Measurements from ENCODE around the gene GJB6. TPM values are rescaled to one million over a fixed set of nuclear protein-coding genes. Genes with fewer than 3 reads are reported as not detected.
"Not testable (repeated sequence)": the region's sequence is repeated elsewhere in the genome, so short reads cannot be mapped to it uniquely, and the experiment has no call there.

GJB6 gene
- total RNA-seq (not detected in 2 replicates), polyA plus RNA-seq (0.75 TPM in 1 of 2 replicates, not detected in the other), polyA minus RNA-seq (not detected in 2 replicates)
- total RNA-seq (2013) = 1.2 TPM

DNA sequence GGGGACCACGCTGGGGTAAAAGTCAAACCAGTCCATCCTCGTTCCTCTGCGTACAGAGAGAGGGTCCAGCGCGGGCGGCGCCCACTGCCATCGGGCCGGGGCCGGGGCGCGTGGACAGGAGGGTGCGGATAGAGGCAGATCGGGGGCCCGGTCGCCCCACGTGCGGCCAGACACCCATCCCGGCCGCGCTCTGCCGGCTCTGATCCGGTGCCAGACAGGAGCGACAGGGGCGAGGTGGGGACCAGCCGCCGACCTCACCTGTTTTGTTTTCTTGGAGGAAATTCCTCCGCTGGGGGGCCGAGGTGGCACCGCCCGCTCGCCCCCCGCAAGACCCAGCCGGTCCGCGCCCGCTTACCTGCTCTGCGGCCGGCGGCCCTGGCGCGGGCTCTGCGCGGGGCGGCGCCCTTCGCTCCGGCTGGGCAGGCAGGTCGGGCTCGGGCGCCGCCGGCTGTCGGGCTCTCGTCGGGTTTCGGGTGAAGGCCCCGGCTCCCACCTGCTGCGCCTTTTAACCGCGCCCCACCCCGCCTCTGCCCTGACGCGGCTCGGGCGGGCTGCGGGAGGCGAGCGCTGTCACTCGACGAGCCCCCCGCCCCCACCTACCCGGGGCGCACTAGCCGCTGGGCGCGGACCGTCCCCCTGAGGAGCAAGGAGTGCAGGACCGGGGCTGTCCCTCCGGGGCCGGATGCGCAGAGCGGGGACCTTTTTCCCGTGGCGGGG is at the start of gene GJB6:
Gene GJB6 (minus strand): TSS at position 481 of the 717 bp plus-strand sequence. CDS start 8,839 bp downstream, outside the sequence.
- DNase-seq (peak; percentile 14), ATAC-seq (ENCODE audit: low read depth) (no peak)
- Histone ChIP-seq H4K20me1 (ENCODE audit: control insufficient read depth, insufficient read depth, low read length, poor library complexity, severe bottlenecking) (no peaks in the 10 kb centered on the region), H2AFZ (ENCODE audit: insufficient read depth, low read depth, low read length, poor library complexity, severe bottlenecking) (peak within 1 kb of the TSS; percentile 56), H3K4me3 (ENCODE audit: control extremely low read depth in 1 of 5, extremely low read depth in 1 of 5, insufficient read depth in 1 of 5, low read depth in 2 of 5, low read length in 4 of 5) (peak within 1 kb of the TSS in 2 of 5 experiments; percentile 8 to 24), H3K4me2 (replicated peaks; ENCODE audit: low read depth, low read length, poor library complexity, severe bottlenecking) (peak within 1 kb of the TSS; percentile 66), H3K36me3 (replicated peaks in 1 of 2; ENCODE audit: control extremely low read depth in 1 of 2, control insufficient read depth in 1 of 2, extremely low read depth in 1 of 2, insufficient read depth in 2 of 2, low read length in 1 of 2) (no peaks in the 10 kb centered on the region), H3K4me1 (ENCODE audit: control insufficient read depth in 2 of 2, insufficient read depth in 2 of 2, low read length in 2 of 2) (peaks cover 9 to 15% of the 10 kb centered on the region in 2 donors), H3K79me2 (ENCODE audit: control insufficient read depth, insufficient read depth, low read length) (no peaks in the 10 kb centered on the region), H3K27ac (ENCODE audit: low read length in 2 of 2) (no peak within 1 kb of the TSS), H3K9ac (ENCODE audit: low read length) (peak within 1 kb of the TSS; percentile 32), H3K27me3 (replicated peaks in 1 of 4; ENCODE audit: control extremely low read depth in 1 of 4, control insufficient read depth in 3 of 4, insufficient read depth in 4 of 4, low read length in 3 of 4) (peaks cover 0 to 30% (median 13%) of the 10 kb centered on the region in 4 experiments), H3K9me3 (ENCODE audit: control extremely low read depth in 1 of 3, control insufficient read depth in 2 of 3, insufficient read depth in 1 of 3, low read length in 2 of 3) (peaks cover 0 to 3% (median 0%) of the 10 kb centered on the region in 3 donors)
- intact Hi-C loops (cut with micrococcal nuclease) = no loop called here
- ChIA-PET CTCF (interaction anchor here (1.3 kb wide), 1 partner anchor 35 kb away, joined by 3 read pairs; no protein-coding TSS in a partner anchor), POLR2A (no interaction called here)
- H3K4me1 Mint-ChIP-seq = peaks cover 14% of the 10 kb centered on the region
- no peak within 1 kb of the TSS for H3K27ac Mint-ChIP-seq
- WGBS (ENCODE audit: insufficient coverage) = 3% methylated on average over 85 of the region's 85 CpGs
- H3K9me3 Mint-ChIP-seq (ENCODE audit: insufficient read depth) = no peaks in the 10 kb centered on the region
- H3K4me3 Mint-ChIP-seq = peak within 1 kb of the TSS; percentile 68
- peaks cover 60% of the 10 kb centered on the region for H3K27me3 Mint-ChIP-seq
- no peak for TF ChIP-seq EZH2 (IDR thresholded peaks at IDR 0.05; ENCODE audit: borderline replicate concordance, insufficient read depth, low read depth, low read length, poor library complexity, severe bottlenecking)
- TF ChIP-seq, protein P1, sequence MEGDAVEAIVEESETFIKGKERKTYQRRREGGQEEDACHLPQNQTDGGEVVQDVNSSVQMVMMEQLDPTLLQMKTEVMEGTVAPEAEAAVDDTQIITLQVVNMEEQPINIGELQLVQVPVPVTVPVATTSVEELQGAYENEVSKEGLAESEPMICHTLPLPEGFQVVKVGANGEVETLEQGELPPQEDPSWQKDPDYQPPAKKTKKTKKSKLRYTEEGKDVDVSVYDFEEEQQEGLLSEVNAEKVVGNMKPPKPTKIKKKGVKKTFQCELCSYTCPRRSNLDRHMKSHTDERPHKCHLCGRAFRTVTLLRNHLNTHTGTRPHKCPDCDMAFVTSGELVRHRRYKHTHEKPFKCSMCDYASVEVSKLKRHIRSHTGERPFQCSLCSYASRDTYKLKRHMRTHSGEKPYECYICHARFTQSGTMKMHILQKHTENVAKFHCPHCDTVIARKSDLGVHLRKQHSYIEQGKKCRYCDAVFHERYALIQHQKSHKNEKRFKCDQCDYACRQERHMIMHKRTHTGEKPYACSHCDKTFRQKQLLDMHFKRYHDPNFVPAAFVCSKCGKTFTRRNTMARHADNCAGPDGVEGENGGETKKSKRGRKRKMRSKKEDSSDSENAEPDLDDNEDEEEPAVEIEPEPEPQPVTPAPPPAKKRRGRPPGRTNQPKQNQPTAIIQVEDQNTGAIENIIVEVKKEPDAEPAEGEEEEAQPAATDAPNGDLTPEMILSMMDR (IDR thresholded peaks at IDR 0.05) = no peak

DNA sequence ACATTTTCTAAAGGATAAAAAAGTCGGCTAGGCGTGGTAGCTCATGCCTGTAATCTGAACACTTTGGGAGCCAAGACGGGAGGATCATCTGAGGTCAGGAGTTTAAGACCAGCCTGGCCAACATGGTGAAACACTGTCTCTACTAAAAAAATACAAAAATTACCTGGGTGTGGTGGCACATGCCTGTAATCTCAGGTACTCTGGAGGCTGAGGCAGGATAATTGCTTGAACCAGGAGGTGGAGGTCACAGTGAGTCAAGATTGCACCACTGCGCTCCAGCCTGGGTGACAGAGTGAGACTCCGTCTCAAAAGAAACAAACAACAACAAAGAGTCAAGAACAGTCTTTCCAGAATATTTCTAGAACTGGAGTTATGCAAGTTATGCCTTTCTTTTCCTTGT is 44.8 kb upstream of the GJB6 start:
- H3K4me2 ChIP-seq (replicated peaks; ENCODE audit: low read depth, low read length, poor library complexity, severe bottlenecking); H3K27ac ChIP-seq (ENCODE audit: low read length in 2 of 2); H3K27ac Mint-ChIP-seq; H3K4me1 Mint-ChIP-seq; H3K79me2 ChIP-seq (ENCODE audit: control insufficient read depth, insufficient read depth, low read length); H3K4me3 ChIP-seq (ENCODE audit: control extremely low read depth in 1 of 5, extremely low read depth in 1 of 5, insufficient read depth in 1 of 5, low read depth in 2 of 5, low read length in 4 of 5); H3K9ac ChIP-seq (ENCODE audit: low read length); H3K27me3 ChIP-seq (replicated peaks in 1 of 4; ENCODE audit: control extremely low read depth in 1 of 4, control insufficient read depth in 3 of 4, insufficient read depth in 4 of 4, low read length in 3 of 4); CTCF ChIA-PET; H3K9me3 ChIP-seq (ENCODE audit: control extremely low read depth in 1 of 3, control insufficient read depth in 2 of 3, insufficient read depth in 1 of 3, low read length in 2 of 3); ATAC-seq (ENCODE audit: low read depth); H2AFZ ChIP-seq (ENCODE audit: insufficient read depth, low read depth, low read length, poor library complexity, severe bottlenecking); POLR2A ChIA-PET; intact Hi-C loops (cut with micrococcal nuclease); H3K36me3 ChIP-seq (replicated peaks in 1 of 2; ENCODE audit: control extremely low read depth in 1 of 2, control insufficient read depth in 1 of 2, extremely low read depth in 1 of 2, insufficient read depth in 2 of 2, low read length in 1 of 2); H3K4me1 ChIP-seq (ENCODE audit: control insufficient read depth in 2 of 2, insufficient read depth in 2 of 2, low read length in 2 of 2); H3K4me3 Mint-ChIP-seq; DNase-seq; H4K20me1 ChIP-seq (ENCODE audit: control insufficient read depth, insufficient read depth, low read length, poor library complexity, severe bottlenecking); H3K9me3 Mint-ChIP-seq (ENCODE audit: insufficient read depth): not testable (repeated sequence)
- 90% methylated on average over 3 of the region's 5 CpGs for WGBS (ENCODE audit: insufficient coverage)
- peaks cover 13% of the 10 kb centered on the region for H3K27me3 Mint-ChIP-seq
